KMS-11 (cell line): ENCODE data around the gene ELAVL4.

Experiments
- H2AFZ ChIP-seq: fragments of 200-600 bp; sonication (generic); 2 replicates; pipeline ENCODE4 v1.6.1; 2016; ENCODE audit warnings: antibody characterized with exemption, mixed run types, low read depth
- H3K27ac ChIP-seq: fragments of 200-600 bp; sonication (generic); 2 replicates; pipeline ENCODE4 v1.6.1; 2016; ENCODE audit warnings: mild to moderate bottlenecking, mixed run types
- H3K27me3 ChIP-seq: fragments of 200-600 bp; sonication (generic); 2 replicates; pipeline ENCODE4 v1.6.1; 2017; ENCODE audit warnings: mild to moderate bottlenecking, low read depth, mixed run types, moderate library complexity; ENCODE audit not compliant: insufficient read depth
- H3K36me3 ChIP-seq: fragments of 200-600 bp; sonication (generic); 2 replicates; pipeline ENCODE4 v1.6.1; 2017; ENCODE audit warnings: mild to moderate bottlenecking, mixed run types; ENCODE audit not compliant: insufficient read depth
- H3K4me1 ChIP-seq: fragments of 200-600 bp; sonication (generic); 2 replicates; pipeline ENCODE4 v1.6.1; 2016; ENCODE audit warnings: mild to moderate bottlenecking, low read depth, mixed run types; ENCODE audit not compliant: poor library complexity, severe bottlenecking
- H3K4me2 ChIP-seq: fragments of 200-600 bp; sonication (generic); 2 replicates; pipeline ENCODE4 v1.7.0; 2016; ENCODE audit warnings: mild to moderate bottlenecking, mixed run types
- H3K4me3 ChIP-seq: fragments of 200-600 bp; sonication (generic); IDR thresholded peaks from 2 replicates; pipeline ENCODE4 v1.6.1; 2017; ENCODE audit warnings: low read depth, low read length, mixed read lengths; ENCODE audit not compliant: insufficient read depth
- H3K79me2 ChIP-seq: fragments of 200-600 bp; sonication (generic); 2 replicates; pipeline ENCODE4 v1.6.1; 2016; ENCODE audit warnings: low read depth, mixed run types; ENCODE audit not compliant: insufficient read depth
- H3K9ac ChIP-seq: fragments of 200-600 bp; sonication (generic); 2 replicates; pipeline ENCODE4 v1.6.1; 2016; ENCODE audit warnings: mild to moderate bottlenecking, mixed run types
- H4K20me1 ChIP-seq: fragments of 200-600 bp; sonication (generic); 2 replicates; pipeline ENCODE4 v1.6.1; 2016; ENCODE audit warnings: mild to moderate bottlenecking, mixed run types; ENCODE audit not compliant: insufficient read depth
- CTCF ChIP-seq: fragments of 200-600 bp; sonication (generic); conservative IDR thresholded peaks from 2 replicates; pipeline ENCODE4 v1.6.1; 2017; ENCODE audit warnings: low read depth, mild to moderate bottlenecking, antibody characterized with exemption, low read length, moderate library complexity, mixed read lengths

Gene ELAVL4

DNA sequence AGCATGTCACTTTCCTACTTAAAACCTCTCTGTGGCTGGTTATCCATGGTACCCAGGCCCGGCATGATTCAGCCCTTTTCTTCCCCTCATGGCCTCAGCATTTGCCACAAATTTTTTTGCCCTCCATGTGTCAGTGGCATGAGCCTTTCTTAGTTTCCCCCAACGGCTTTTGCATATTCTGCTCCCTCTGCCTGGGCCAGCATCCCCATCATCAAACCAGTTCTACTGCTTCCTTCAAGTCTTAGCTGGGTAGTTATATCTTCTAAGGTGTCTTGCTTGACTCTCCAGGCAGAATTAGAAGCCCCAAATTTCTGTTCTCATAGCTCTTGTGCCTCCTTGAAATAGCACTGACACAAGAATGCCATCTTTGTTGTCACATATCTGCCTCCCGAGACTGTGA lies 127.9 kb downstream of the ELAVL4 start:
- no peak overlapping the region for H2AFZ ChIP-seq
- no peak for TF ChIP-seq CTCF
- no peaks in the 10 kb centered on the region for H3K4me1 ChIP-seq
- no peak overlapping the region for H3K4me2 ChIP-seq
- no peak overlapping the region for H3K4me3 ChIP-seq
- H3K36me3 ChIP-seq = no peaks in the 10 kb centered on the region
- H3K9ac ChIP-seq = no peak overlapping the region
- H3K27ac ChIP-seq = no peak overlapping the region
- no peaks in the 10 kb centered on the region for H3K27me3 ChIP-seq
- H4K20me1 ChIP-seq = no peaks in the 10 kb centered on the region
- no peaks in the 10 kb centered on the region for H3K79me2 ChIP-seq

DNA sequence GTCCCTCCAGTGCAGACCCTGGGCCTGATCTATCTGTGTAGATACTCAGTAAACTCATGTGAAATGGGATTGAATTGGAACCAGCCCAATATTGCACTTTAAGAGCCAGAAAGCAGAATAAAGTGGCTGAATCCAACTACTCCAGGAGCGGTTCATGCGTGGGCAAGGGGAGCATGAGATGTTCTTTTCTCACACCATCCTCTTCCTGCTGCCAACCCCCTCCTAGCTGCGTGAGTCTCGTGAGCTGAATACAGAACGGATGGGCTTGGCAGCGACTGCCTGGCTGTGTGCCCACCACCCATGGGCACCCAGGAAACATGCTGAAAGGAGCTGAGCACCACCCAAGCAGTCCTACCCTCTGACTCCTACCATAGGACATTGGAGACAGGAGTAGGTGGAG lies 128.3 kb downstream of the ELAVL4 start:
- Histone ChIP-seq H3K4me3 (no peak overlapping the region), H3K9ac (no peak overlapping the region), H4K20me1 (no peaks in the 10 kb centered on the region), H3K27ac (no peak overlapping the region), H2AFZ (no peak overlapping the region), H3K79me2 (no peaks in the 10 kb centered on the region), H3K4me2 (no peak overlapping the region), H3K36me3 (no peaks in the 10 kb centered on the region), H3K4me1 (no peaks in the 10 kb centered on the region), H3K27me3 (no peaks in the 10 kb centered on the region)
- TF ChIP-seq CTCF = no peak

- Histone ChIP-seq H3K9ac (no peak overlapping the region), H3K4me1 (no peaks in the 10 kb centered on the region), H3K4me3 (no peak overlapping the region), H4K20me1 (no peaks in the 10 kb centered on the region), H3K27me3 (no peaks in the 10 kb centered on the region), H3K4me2 (no peak overlapping the region), H3K36me3 (no peaks in the 10 kb centered on the region), H2AFZ (no peak overlapping the region), H3K27ac (no peak overlapping the region), H3K79me2 (no peaks in the 10 kb centered on the region)
- no peak for TF ChIP-seq CTCF
Measured at GRCh38 chr1:50243939-50244338, 135.2 kb downstream of the ELAVL4 start.

GRCh38 chr1:50246869-50247268 lies 138.1 kb downstream of the ELAVL4 start:
- Histone ChIP-seq H3K4me2 (no peak overlapping the region), H3K79me2 (no peaks in the 10 kb centered on the region), H3K27ac (no peak overlapping the region), H4K20me1 (no peaks in the 10 kb centered on the region), H3K36me3 (no peaks in the 10 kb centered on the region), H3K4me3 (no peak overlapping the region), H3K4me1 (no peaks in the 10 kb centered on the region), H3K27me3 (no peaks in the 10 kb centered on the region), H3K9ac (no peak overlapping the region), H2AFZ (no peak overlapping the region)
- no peak for TF ChIP-seq CTCF

GRCh38 chr1:50251702-50252101 lies 143.0 kb downstream of the ELAVL4 start:
- Histone ChIP-seq H3K79me2 (no peaks in the 10 kb centered on the region), H3K4me3 (no peak overlapping the region), H3K4me1 (no peaks in the 10 kb centered on the region), H3K36me3 (no peaks in the 10 kb centered on the region), H3K4me2 (no peak overlapping the region), H3K27me3 (no peaks in the 10 kb centered on the region), H3K27ac (no peak overlapping the region), H3K9ac (no peak overlapping the region), H4K20me1 (no peaks in the 10 kb centered on the region), H2AFZ (no peak overlapping the region)
- TF ChIP-seq CTCF = no peak
